Panc1 (cell line): ENCODE results near the gene ITGB8. TPM values are rescaled to one million over a fixed set of nuclear protein-coding genes. Genes with fewer than 3 reads are reported as not detected.

ENCODE experiments used
- ATAC-seq: fragments of 200-7000 bp; cut with Tn5 transposase; 2 replicates; pipeline ENCODE4 v1.9.1; 2020; ENCODE audit warnings: mild to moderate bottlenecking, moderate library complexity
- BruUV-seq: library from RNA; stranded (reverse); fragments of 400-500 nt; replicated peaks from 2 replicates; lab custom pipeline; 2021; lab: Mats Ljungman, UMichigan
- CTCF ChIA-PET: fragments of 300-600 bp; sonication (Branson Sonifier 250); formaldehyde crosslinking; loops from one replicate; lab custom pipeline; 2022; ENCODE audit warnings: antibody characterized with exemption; lab: Charles Lee
- POLR2A ChIA-PET: fragments of 300-600 bp; sonication (Branson Sonifier 250); formaldehyde crosslinking; loops from one replicate; lab custom pipeline; 2022; ENCODE audit warnings: antibody characterized with exemption; lab: Charles Lee
- DNase-seq: peaks from one replicate; pipeline ENCODE4 v3.0.0-alpha.2; 2010; ENCODE audit warnings: low read depth, low spot score
- H3K27ac ChIP-seq: 2 replicates; pipeline ENCODE4 v1.5.1; 2011; ENCODE audit warnings: mild to moderate bottlenecking, low read length, inconsistent platforms
- H3K27me3 ChIP-seq: fragments of 200-500 bp; sonication (Bioruptor generic); 2 replicates; pipeline ENCODE4 v1.6.0; 2014; ENCODE audit warnings: low read length, inconsistent platforms; ENCODE audit not compliant: control insufficient read depth, insufficient read depth
- H3K36me3 ChIP-seq: fragments of 200-500 bp; sonication (Bioruptor generic); 2 replicates; pipeline ENCODE4 v1.5.1; 2014; ENCODE audit warnings: inconsistent platforms, mild to moderate bottlenecking, low read length, moderate library complexity; ENCODE audit not compliant: control insufficient read depth, insufficient read depth
- H3K4me1 ChIP-seq: 2 replicates; pipeline ENCODE4 v1.5.1; 2011; ENCODE audit warnings: inconsistent platforms, mild to moderate bottlenecking, low read length, moderate library complexity; ENCODE audit not compliant: control insufficient read depth, insufficient read depth
- H3K4me3 ChIP-seq, 2 experiments: 2 replicates each; pipeline ENCODE4 v1.5.1; 2011 to 2012; ENCODE audit warnings: low read depth in 2 of 2, low read length in 2 of 2, mild to moderate bottlenecking in 2 of 2, inconsistent platforms in 1 of 2, moderate library complexity in 1 of 2
- H3K9me3 ChIP-seq: fragments of 200-500 bp; sonication (Bioruptor generic); 2 replicates; pipeline ENCODE4 v1.5.1; 2014; ENCODE audit warnings: low read depth, mild to moderate bottlenecking, inconsistent platforms, low read length, moderate library complexity; ENCODE audit not compliant: control insufficient read depth, insufficient read depth
- POLR2AphosphoS5 ChIP-seq: IDR thresholded peaks from 2 replicates; pipeline ENCODE4 v1.6.1; 2012; ENCODE audit warnings: mild to moderate bottlenecking, low read depth, low read length, moderate library complexity
- SIN3A ChIP-seq: IDR thresholded peaks from 2 replicates; pipeline ENCODE4 v1.6.1; 2012; ENCODE audit warnings: low read depth, mild to moderate bottlenecking, low read length, moderate library complexity, borderline replicate concordance; ENCODE audit not compliant: insufficient read depth
- TCF7L2 ChIP-seq: IDR thresholded peaks from 2 replicates; pipeline ENCODE4 v1.6.1; 2011; ENCODE audit warnings: mild to moderate bottlenecking, low read depth, low read length, inconsistent platforms
- in situ Hi-C: cut with HindIII; loops from 2 replicates; pipeline ENCODE4 v1.10.0; 2016; ENCODE audit warnings: low sequenced_read_pairs, low pct_unique_long_range_greater_than_20kb
- intact Hi-C: fragments of 100-400 bp; cut with micrococcal nuclease; formaldehyde crosslinking; loops from one replicate; pipeline ENCODE4 v1.10.0; 2022; ENCODE audit not compliant: unreplicated experiment
- total RNA-seq: library from RNA; stranded (reverse); gene quantifications from one replicate; pipeline ENCODE4 v1.2.1, GENCODE V29; 2021; ENCODE audit not compliant: unreplicated experiment
- TF ChIP-seq, protein P1 (sequence below): fragments of 450-650 bp; IDR thresholded peaks from 2 replicates; pipeline ENCODE4 v1.5.1; 2017; ENCODE audit warnings: mild to moderate bottlenecking
- TF ChIP-seq, protein P2 (sequence below), 2 experiments: IDR thresholded peaks; 2 replicates each; pipeline ENCODE4 v1.6.1; 2011 to 2012; ENCODE audit warnings: low read depth in 2 of 2, control low read depth in 1 of 2, low read length in 1 of 2, mild to moderate bottlenecking in 1 of 2, moderate library complexity in 1 of 2; ENCODE audit not compliant: insufficient read depth in 1 of 2

ITGB8 gene
- total RNA-seq, 1 experiment from 2014 or later: 4.9 TPM

DNA sequence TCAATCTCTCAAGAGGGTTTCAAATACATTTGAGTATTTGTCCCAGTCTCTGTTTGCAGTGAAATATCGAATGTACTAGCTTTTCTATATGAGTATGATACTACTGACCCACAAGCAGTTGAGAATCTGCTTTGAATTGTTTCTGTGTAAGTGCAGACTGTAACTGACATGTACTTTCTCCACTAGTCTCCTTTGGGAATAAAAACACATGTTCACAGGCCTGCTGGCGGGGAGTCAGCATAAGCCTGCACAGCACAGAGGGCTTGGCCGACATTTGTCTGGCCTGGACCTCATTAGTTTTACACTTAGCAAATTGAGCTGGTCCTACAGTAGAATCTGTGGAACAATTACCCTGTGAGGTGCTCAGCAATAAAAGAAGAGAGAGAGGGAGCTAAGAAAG, 72.6 kb downstream of the ITGB8 start:
- no TSS peak for BruUV-seq
- Histone ChIP-seq H3K9me3 (no peaks in the 10 kb centered on the region), H3K4me1 (no peaks in the 10 kb centered on the region), H3K4me3 (no peak overlapping the region), H3K27ac (no peak overlapping the region), H3K36me3 (no peaks in the 10 kb centered on the region), H3K27me3 (no peaks in the 10 kb centered on the region)
- ATAC-seq (no peak), DNase-seq (no peak)
- TF ChIP-seq SIN3A (no peak), TCF7L2 (no peak), POLR2AphosphoS5 (no peak)
- TF ChIP-seq, protein P1, sequence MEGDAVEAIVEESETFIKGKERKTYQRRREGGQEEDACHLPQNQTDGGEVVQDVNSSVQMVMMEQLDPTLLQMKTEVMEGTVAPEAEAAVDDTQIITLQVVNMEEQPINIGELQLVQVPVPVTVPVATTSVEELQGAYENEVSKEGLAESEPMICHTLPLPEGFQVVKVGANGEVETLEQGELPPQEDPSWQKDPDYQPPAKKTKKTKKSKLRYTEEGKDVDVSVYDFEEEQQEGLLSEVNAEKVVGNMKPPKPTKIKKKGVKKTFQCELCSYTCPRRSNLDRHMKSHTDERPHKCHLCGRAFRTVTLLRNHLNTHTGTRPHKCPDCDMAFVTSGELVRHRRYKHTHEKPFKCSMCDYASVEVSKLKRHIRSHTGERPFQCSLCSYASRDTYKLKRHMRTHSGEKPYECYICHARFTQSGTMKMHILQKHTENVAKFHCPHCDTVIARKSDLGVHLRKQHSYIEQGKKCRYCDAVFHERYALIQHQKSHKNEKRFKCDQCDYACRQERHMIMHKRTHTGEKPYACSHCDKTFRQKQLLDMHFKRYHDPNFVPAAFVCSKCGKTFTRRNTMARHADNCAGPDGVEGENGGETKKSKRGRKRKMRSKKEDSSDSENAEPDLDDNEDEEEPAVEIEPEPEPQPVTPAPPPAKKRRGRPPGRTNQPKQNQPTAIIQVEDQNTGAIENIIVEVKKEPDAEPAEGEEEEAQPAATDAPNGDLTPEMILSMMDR: no peak
- in situ Hi-C loops: no loop called here
- intact Hi-C loops: no loop called here
- ChIA-PET POLR2A (no interaction called here), CTCF (interaction anchor here (0.5 kb wide), 1 partner anchor 29 kb away, joined by 5 read pairs; no protein-coding TSS in a partner anchor)

DNA sequence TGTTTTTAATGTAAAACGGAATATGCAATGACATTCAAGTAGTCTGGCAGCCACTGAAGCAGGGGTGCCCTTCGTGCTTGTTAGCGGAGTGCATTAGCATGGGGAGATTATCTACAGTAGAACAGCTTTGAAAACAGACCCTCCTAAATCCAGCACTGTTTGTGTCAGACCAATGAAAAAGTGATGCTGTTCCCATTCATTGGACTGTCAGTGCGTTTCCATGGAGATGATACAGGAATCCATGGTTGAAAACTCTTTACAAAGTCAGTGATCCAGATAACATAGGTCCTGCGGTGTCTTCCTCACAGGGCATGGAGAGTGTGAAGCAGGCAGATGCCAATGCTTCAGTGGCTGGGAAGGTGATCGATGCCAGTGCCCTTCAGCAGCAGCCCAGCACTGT, 73.6 kb downstream of the ITGB8 start:
- Histone ChIP-seq H3K36me3 (no peaks in the 10 kb centered on the region), H3K27me3 (no peaks in the 10 kb centered on the region), H3K9me3 (no peaks in the 10 kb centered on the region), H3K4me3 (no peak overlapping the region), H3K4me1 (no peaks in the 10 kb centered on the region), H3K27ac (no peak overlapping the region)
- ChIA-PET CTCF (no interaction called here), POLR2A (no interaction called here)
- no peak for TF ChIP-seq TCF7L2
- TF ChIP-seq POLR2AphosphoS5: no peak
- TF ChIP-seq, protein P2, sequence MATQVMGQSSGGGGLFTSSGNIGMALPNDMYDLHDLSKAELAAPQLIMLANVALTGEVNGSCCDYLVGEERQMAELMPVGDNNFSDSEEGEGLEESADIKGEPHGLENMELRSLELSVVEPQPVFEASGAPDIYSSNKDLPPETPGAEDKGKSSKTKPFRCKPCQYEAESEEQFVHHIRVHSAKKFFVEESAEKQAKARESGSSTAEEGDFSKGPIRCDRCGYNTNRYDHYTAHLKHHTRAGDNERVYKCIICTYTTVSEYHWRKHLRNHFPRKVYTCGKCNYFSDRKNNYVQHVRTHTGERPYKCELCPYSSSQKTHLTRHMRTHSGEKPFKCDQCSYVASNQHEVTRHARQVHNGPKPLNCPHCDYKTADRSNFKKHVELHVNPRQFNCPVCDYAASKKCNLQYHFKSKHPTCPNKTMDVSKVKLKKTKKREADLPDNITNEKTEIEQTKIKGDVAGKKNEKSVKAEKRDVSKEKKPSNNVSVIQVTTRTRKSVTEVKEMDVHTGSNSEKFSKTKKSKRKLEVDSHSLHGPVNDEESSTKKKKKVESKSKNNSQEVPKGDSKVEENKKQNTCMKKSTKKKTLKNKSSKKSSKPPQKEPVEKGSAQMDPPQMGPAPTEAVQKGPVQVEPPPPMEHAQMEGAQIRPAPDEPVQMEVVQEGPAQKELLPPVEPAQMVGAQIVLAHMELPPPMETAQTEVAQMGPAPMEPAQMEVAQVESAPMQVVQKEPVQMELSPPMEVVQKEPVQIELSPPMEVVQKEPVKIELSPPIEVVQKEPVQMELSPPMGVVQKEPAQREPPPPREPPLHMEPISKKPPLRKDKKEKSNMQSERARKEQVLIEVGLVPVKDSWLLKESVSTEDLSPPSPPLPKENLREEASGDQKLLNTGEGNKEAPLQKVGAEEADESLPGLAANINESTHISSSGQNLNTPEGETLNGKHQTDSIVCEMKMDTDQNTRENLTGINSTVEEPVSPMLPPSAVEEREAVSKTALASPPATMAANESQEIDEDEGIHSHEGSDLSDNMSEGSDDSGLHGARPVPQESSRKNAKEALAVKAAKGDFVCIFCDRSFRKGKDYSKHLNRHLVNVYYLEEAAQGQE (IDR thresholded peaks at IDR 0.05; ENCODE audit: insufficient read depth in 1 of 2, low read depth in 2 of 2, low read length in 1 of 2): no peak
- TF ChIP-seq SIN3A: no peak
- TF ChIP-seq, protein P1: no peak
- intact Hi-C loops (no loop called here), in situ Hi-C loops (no loop called here)
- ATAC-seq: no peak
- DNase-seq: no peak
- no TSS peak for BruUV-seq
